H1 (cell line): Measurements from ENCODE around the gene IL1RL1. TPM values are rescaled to one million over a fixed set of nuclear protein-coding genes. Genes with fewer than 3 reads are reported as not detected.

ENCODE experiments used
- CTCF ChIA-PET: fragments of 300-600 bp; sonication (Branson Sonifier 250); formaldehyde crosslinking; loops from one replicate; lab custom pipeline; 2021; ENCODE audit not compliant: partially characterized antibody; lab: Charles Lee
- POLR2A ChIA-PET: fragments of 300-600 bp; sonication (Branson Sonifier 250); formaldehyde crosslinking; loops from one replicate; lab custom pipeline; 2021; ENCODE audit warnings: inconsistent platforms; ENCODE audit not compliant: partially characterized antibody; lab: Charles Lee
- DNase-seq, 2 experiments: peaks; one replicate each; pipeline versions ENCODE4 v3.0.0 to v3.0.0-alpha.2; 2010 to 2022; ENCODE audit warnings: low spot score in 2 of 2, low read depth in 1 of 2, mixed read lengths in 1 of 2
- FAIRE-seq: peaks from 2 replicates; lab custom pipeline; 2011; peaks lifted over from hg19 to GRCh38; lab: Jason Lieb, UNC
- H2AFZ ChIP-seq: 2 replicates; pipeline ENCODE4 v1.8.1; 2012; ENCODE audit warnings: low read length, inconsistent platforms
- H2AK5ac ChIP-seq: 2 replicates; pipeline ENCODE4 v1.6.1; 2013; ENCODE audit warnings: low read depth, low read length
- H2BK120ac ChIP-seq: replicated peaks from 2 replicates; pipeline ENCODE3; 2013; ENCODE audit warnings: low read depth, low read length, inconsistent platforms
- H2BK12ac ChIP-seq: 2 replicates; pipeline ENCODE4 v1.6.1; 2013; ENCODE audit warnings: low read depth, low read length
- H2BK15ac ChIP-seq: 2 replicates; pipeline ENCODE4 v1.6.1; 2013; ENCODE audit warnings: low read length
- H2BK20ac ChIP-seq: 2 replicates; pipeline ENCODE4 v1.6.1; 2013; ENCODE audit warnings: low read length
- H2BK5ac ChIP-seq: 2 replicates; pipeline ENCODE4 v1.6.1; 2013; ENCODE audit warnings: low read depth, low read length
- H3K14ac ChIP-seq: 2 replicates; pipeline ENCODE4 v1.6.1; 2013; ENCODE audit warnings: inconsistent platforms; ENCODE audit not compliant: insufficient read length
- H3K18ac ChIP-seq: 2 replicates; pipeline ENCODE4 v1.6.1; 2013; ENCODE audit warnings: low read length; ENCODE audit errors: extremely low read depth
- H3K23ac ChIP-seq: 2 replicates; pipeline ENCODE4 v1.6.1; 2013; ENCODE audit warnings: inconsistent platforms; ENCODE audit not compliant: insufficient read length
- H3K23me2 ChIP-seq: 2 replicates; pipeline ENCODE4 v1.6.1; 2013; ENCODE audit warnings: low read depth, low read length
- H3K27ac ChIP-seq: 2 replicates; pipeline ENCODE4 v1.6.1; 2011; ENCODE audit warnings: low read depth, low read length, inconsistent platforms
- H3K27me3 ChIP-seq, 4 experiments: replicated peaks in 1 of 4; 1 replicate in 1 of 4; 2 replicates in 3 of 4; pipeline versions ENCODE4 v1.6.1 to v1.8.1; 2011 to 2013; ENCODE audit warnings: low read length in 3 of 4, mild to moderate bottlenecking in 3 of 4, inconsistent platforms in 2 of 4, mixed read lengths in 2 of 4, moderate library complexity in 1 of 4; ENCODE audit not compliant: control insufficient read depth in 3 of 4, insufficient read depth in 3 of 4; ENCODE audit errors: extremely low read depth in 1 of 4
- H3K36me3 ChIP-seq, 4 experiments: 2 replicates each; pipeline versions ENCODE4 v1.6.1 to v1.8.1; 2011 to 2013; ENCODE audit warnings: mild to moderate bottlenecking in 4 of 4, low read length in 3 of 4, moderate library complexity in 2 of 4, control low read depth in 1 of 4, inconsistent platforms in 1 of 4; ENCODE audit not compliant: insufficient read depth in 4 of 4, control insufficient read depth in 2 of 4
- H3K4ac ChIP-seq: replicated peaks from 2 replicates; pipeline ENCODE3; 2013; ENCODE audit warnings: low read length, low read depth, mixed read lengths, inconsistent platforms; ENCODE audit not compliant: insufficient read length
- H3K4me1 ChIP-seq, 4 experiments: replicated peaks in 1 of 4; 1 replicate in 1 of 4; 2 replicates in 3 of 4; pipeline versions ENCODE4 v1.6.1 to v1.8.1; 2011 to 2013; ENCODE audit warnings: low read length in 3 of 4, inconsistent platforms in 2 of 4, mixed read lengths in 1 of 4; ENCODE audit not compliant: insufficient read depth in 4 of 4, control insufficient read depth in 3 of 4
- H3K4me2 ChIP-seq, 2 experiments: 2 replicates each; pipeline versions ENCODE4 v1.6.1 to v1.8.1; 2011 to 2013; ENCODE audit warnings: low read depth in 2 of 2, low read length in 2 of 2, control low read depth in 1 of 2, inconsistent platforms in 1 of 2, mild to moderate bottlenecking in 1 of 2; ENCODE audit not compliant: insufficient read depth in 1 of 2
- H3K4me3 ChIP-seq, 4 experiments: fragments of 200-600, 300-600 bp in 1 of 4; sonication (generic), shearing (Covaris generic), sonication (Bioruptor Twin) in 1 of 4; 2 replicates each; pipeline versions ENCODE4 v1.5.1 to v1.8.1; 2011 to 2016; ENCODE audit warnings: low read length in 4 of 4, low read depth in 3 of 4, control low read depth in 2 of 4, inconsistent platforms in 2 of 4, mild to moderate bottlenecking in 2 of 4, mixed read lengths in 1 of 4, moderate library complexity in 1 of 4; ENCODE audit not compliant: insufficient read depth in 2 of 4; ENCODE audit errors: extremely low read depth in 1 of 4
- H3K56ac ChIP-seq: replicated peaks from 2 replicates; pipeline ENCODE3; 2013; ENCODE audit warnings: low read depth, mild to moderate bottlenecking, mixed read lengths, low read length, inconsistent platforms; ENCODE audit not compliant: insufficient read length
- H3K79me1 ChIP-seq: 2 replicates; pipeline ENCODE4 v1.6.1; 2013; ENCODE audit warnings: low read depth, low read length, control low read depth
- H3K79me2 ChIP-seq, 2 experiments: 2 replicates each; pipeline versions ENCODE4 v1.6.1 to v1.8.1; 2012 to 2013; ENCODE audit warnings: low read length in 2 of 2, mild to moderate bottlenecking in 2 of 2, inconsistent platforms in 1 of 2; ENCODE audit not compliant: insufficient read depth in 2 of 2, control insufficient read depth in 1 of 2
- H3K9ac ChIP-seq, 4 experiments: replicated peaks in 1 of 4; 1 replicate in 1 of 4; 2 replicates in 3 of 4; pipeline versions ENCODE4 v1.6.1 to v1.8.1; 2011 to 2013; ENCODE audit warnings: low read depth in 3 of 4, low read length in 3 of 4, control low read depth in 2 of 4, mild to moderate bottlenecking in 2 of 4, moderate library complexity in 2 of 4, inconsistent platforms in 1 of 4; ENCODE audit errors: extremely low read depth in 1 of 4
- H3K9me3 ChIP-seq, 2 experiments: 2 replicates each; pipeline versions ENCODE4 v1.6.1 to v1.8.1; 2012 to 2013; ENCODE audit warnings: mild to moderate bottlenecking in 2 of 2, moderate library complexity in 2 of 2, control low read depth in 1 of 2, inconsistent platforms in 1 of 2, low read depth in 1 of 2, low read length in 1 of 2, mixed read lengths in 1 of 2; ENCODE audit not compliant: insufficient read depth in 2 of 2
- H4K20me1 ChIP-seq, 2 experiments: replicated peaks in 1 of 2; 2 replicates each; pipeline versions ENCODE3 to v1.8.1; 2011 to 2013; ENCODE audit warnings: inconsistent platforms in 2 of 2, low read length in 2 of 2, mild to moderate bottlenecking in 1 of 2; ENCODE audit not compliant: insufficient read depth in 2 of 2, control insufficient read depth in 1 of 2
- H4K5ac ChIP-seq: 2 replicates; pipeline ENCODE4 v1.6.1; 2013; ENCODE audit warnings: low read length, low read depth, mixed read lengths, inconsistent platforms; ENCODE audit not compliant: insufficient read length
- H4K8ac ChIP-seq: 2 replicates; pipeline ENCODE4 v1.8.0; 2013; ENCODE audit warnings: mild to moderate bottlenecking, moderate library complexity, low read length, inconsistent platforms; ENCODE audit not compliant: insufficient read depth; ENCODE audit errors: extremely low read depth
- H4K91ac ChIP-seq: replicated peaks from 2 replicates; pipeline ENCODE3; 2013; ENCODE audit warnings: low read length, mixed read lengths, inconsistent platforms; ENCODE audit not compliant: insufficient read length
- ATF2 ChIP-seq: IDR thresholded peaks from 2 replicates; pipeline ENCODE4 v1.6.1; 2012; ENCODE audit warnings: low read length, inconsistent platforms
- BACH1 ChIP-seq: IDR thresholded peaks from 2 replicates; pipeline ENCODE4 v1.6.1; 2012; ENCODE audit warnings: low read length, improper control_type of control experiment
- BCL11A ChIP-seq, 2 experiments: IDR thresholded peaks; one replicate each; pipeline ENCODE4 v1.6.1; 2011; ENCODE audit warnings: low read depth in 2 of 2, low read length in 2 of 2, mild to moderate bottlenecking in 2 of 2
- GTF2F1 ChIP-seq: IDR thresholded peaks from 2 replicates; pipeline ENCODE4 v1.6.1; 2012; ENCODE audit warnings: low read depth, low read length, improper control_type of control experiment, borderline replicate concordance
- JUND ChIP-seq: IDR thresholded peaks from 2 replicates; pipeline ENCODE4 v1.6.1; 2011; ENCODE audit warnings: mild to moderate bottlenecking, improper control_type of control experiment, low read length
- KDM1A ChIP-seq: fragments of 200-600, 300-600 bp; sonication (generic); IDR thresholded peaks from 2 replicates; pipeline ENCODE4 v1.7.1; 2016; ENCODE audit warnings: mild to moderate bottlenecking, low read length, borderline replicate concordance
- RBBP5 ChIP-seq: IDR thresholded peaks from 2 replicates; pipeline ENCODE4 v1.7.1; 2012; ENCODE audit warnings: low read depth, mild to moderate bottlenecking, inconsistent platforms, low read length, moderate library complexity, borderline replicate concordance
- TBP ChIP-seq: IDR thresholded peaks from 2 replicates; pipeline ENCODE4 v1.6.1; 2011; ENCODE audit warnings: low read depth, low read length, improper control_type of control experiment
- TCF12 ChIP-seq: IDR thresholded peaks from 2 replicates; pipeline ENCODE4 v1.6.1; 2011; ENCODE audit warnings: low read depth, mild to moderate bottlenecking, low read length
- YY1 ChIP-seq: IDR thresholded peaks from 2 replicates; pipeline ENCODE4 v1.6.1; 2011; ENCODE audit warnings: low read depth, mild to moderate bottlenecking, low read length
- ZNF274 ChIP-seq: IDR thresholded peaks from 2 replicates; pipeline ENCODE4 v1.7.0; 2012; ENCODE audit warnings: low read length, borderline replicate concordance; ENCODE audit errors: extremely low read depth
- WGBS, 2 experiments: shearing (Covaris generic) in 1 of 2; methylation state at CpG; one replicate each; pipeline versions ENCODE4 v1.1.6 to v1.1.7; 2013 to 2015; ENCODE audit warnings: low lambda C conversion rate in 2 of 2, mixed read lengths in 2 of 2, inconsistent platforms in 1 of 2, low coverage in 1 of 2, missing lambda C conversion rate in 1 of 2; ENCODE audit not compliant: insufficient replicate concordance in 2 of 2, insufficient coverage in 1 of 2, insufficient read length in 1 of 2; ENCODE audit errors: extremely low coverage in 1 of 2, missing lambda C conversion rate in 1 of 2; 5-methylcytosine and 5-hydroxymethylcytosine counted together
- polyA plus RNA-seq, 7 experiments: library from polyadenylated mRNA; depleted of rRNA in 3 of 7; stranded (reverse) in 5 of 7; unstranded in 2 of 7; fragments of >200 nt in 5 of 7; fragments of 200-250 nt in 2 of 7; gene quantifications; 1 replicate in 5 of 7; 2 replicates in 1 of 7; 4 replicates in 1 of 7; pipeline versions ENCODE4 v1.2.1 to v1.2.3, GENCODE V29; 2011 to 2013; ENCODE audit warnings: missing spikeins in 2 of 7, mixed read lengths in 2 of 7
- total RNA-seq: library from RNA; stranded (reverse); fragmentation: NEBNext Ultra II Directional; extraction: Animal tissue kit (Norgen Biotek cat#: 25700); gene quantifications from 2 replicates; pipeline ENCODE4 v1.2.1, GENCODE V29; 2021
- TF ChIP-seq, protein P1 (sequence below): IDR thresholded peaks from 2 replicates; pipeline ENCODE4 v1.6.1; 2011; ENCODE audit warnings: low read depth, mild to moderate bottlenecking, low read length; ENCODE audit not compliant: insufficient read depth

The IL1RL1 gene
- total and polyA plus RNA-seq, 2 of the 8 experiments (the other 6 are each of a cell fraction or from before 2014, with no cell fraction given), result not detected

DNA sequence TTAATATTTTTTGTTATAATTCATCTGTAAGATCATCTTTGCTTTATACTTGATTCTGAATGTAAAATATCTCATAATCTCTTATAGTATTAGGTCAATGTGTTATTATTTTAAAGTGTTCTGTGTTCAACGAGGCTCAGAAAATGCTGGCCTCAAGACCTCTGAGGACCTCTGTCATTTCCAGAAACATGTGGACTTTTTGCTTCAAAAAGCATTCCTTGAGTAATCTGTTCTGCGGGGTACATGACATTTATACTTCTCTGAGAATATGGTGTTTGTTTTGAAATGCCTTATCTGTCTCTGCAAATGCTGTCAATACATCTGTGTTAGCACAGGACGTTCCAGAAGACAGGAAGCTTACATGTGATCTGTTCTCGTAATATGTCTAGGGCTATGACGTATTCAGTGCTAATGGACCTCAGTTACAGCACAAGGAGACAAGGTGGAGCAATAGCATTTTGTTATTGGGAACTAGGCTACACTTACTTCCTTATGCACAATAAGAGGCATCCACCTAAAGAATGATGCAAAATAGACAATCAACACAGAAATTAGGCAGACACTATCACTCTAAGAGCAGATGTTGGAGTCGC is 37.6 kb upstream of the IL1RL1 start:
- POLR2A ChIA-PET, result no interaction called here
- H2BK120ac ChIP-seq, result no peak overlapping the region
- H2BK15ac ChIP-seq, result no peak overlapping the region
- TF ChIP-seq YY1, result no peak
- TF ChIP-seq ZNF274, result no peak
- no peak for TF ChIP-seq BACH1
- TF ChIP-seq KDM1A, result no peak
- TF ChIP-seq RBBP5, result no peak
- no peak for TF ChIP-seq BCL11A (IDR thresholded peaks at IDR 0.05; ENCODE audit: low read depth in 2 of 2, low read length in 2 of 2)
- TF ChIP-seq ATF2, result no peak
- TF ChIP-seq JUND, result no peak
- no peak for TF ChIP-seq TBP
- no peak for TF ChIP-seq GTF2F1
- TF ChIP-seq, protein P1, sequence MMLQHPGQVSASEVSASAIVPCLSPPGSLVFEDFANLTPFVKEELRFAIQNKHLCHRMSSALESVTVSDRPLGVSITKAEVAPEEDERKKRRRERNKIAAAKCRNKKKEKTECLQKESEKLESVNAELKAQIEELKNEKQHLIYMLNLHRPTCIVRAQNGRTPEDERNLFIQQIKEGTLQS, result no peak
- TF ChIP-seq TCF12, result no peak

More for the DNA sequence above, 37.6 kb upstream of the IL1RL1 start:
- Histone ChIP-seq H3K9me3 (no peaks in the 10 kb centered on the region), H3K79me1 (no peaks in the 10 kb centered on the region), H4K5ac (no peak overlapping the region), H2BK20ac (no peak overlapping the region), H4K20me1 (no peaks in the 10 kb centered on the region), H3K9ac (no peak overlapping the region), H3K18ac (no peak overlapping the region), H4K8ac (no peak overlapping the region), H3K27ac (no peak overlapping the region), H3K4me2 (no peak overlapping the region), H3K4me3 (no peak overlapping the region), H3K79me2 (no peaks in the 10 kb centered on the region), H3K27me3 (no peaks in the 10 kb centered on the region), H3K4me1 (no peaks in the 10 kb centered on the region), H2BK12ac (no peak overlapping the region), H3K56ac (no peak overlapping the region), H2AFZ (no peak overlapping the region), H4K91ac (no peak overlapping the region), H2AK5ac (no peak overlapping the region), H3K23ac (no peak overlapping the region), H2BK5ac (no peak overlapping the region), H3K14ac (no peak overlapping the region), H3K4ac (no peak overlapping the region), H3K36me3 (no peaks in the 10 kb centered on the region), H3K23me2 (peaks cover 3% of the 10 kb centered on the region; the same call in 1 of the 2 replicates)
- no peak for DNase-seq
- CTCF ChIA-PET, result interaction anchor here (1.2 kb wide), 1 partner anchor 32 kb away, joined by 3 read pairs; no protein-coding TSS in a partner anchor
- FAIRE-seq, result no peak
- WGBS, 2 experiments, result 88% methylated on average over 6 of the region's 6 CpGs; no CpG with 5 or more reads in 1 of the 2 experiments
